Activated CD8-positive, alpha-beta memory T cell treated with anti-CD3 and anti-CD28 coated beads for 1 hour (primary cell): ENCODE data around the gene SLC41A2.

Source experiments
- DNase-seq, 2 donors: peaks; one replicate each; pipeline ENCODE4 v3.0.0-alpha.2; 2020; ENCODE audit warnings: low read depth in 1 of 2; ENCODE audit errors: extremely low read depth in 1 of 2

Gene SLC41A2

DNA sequence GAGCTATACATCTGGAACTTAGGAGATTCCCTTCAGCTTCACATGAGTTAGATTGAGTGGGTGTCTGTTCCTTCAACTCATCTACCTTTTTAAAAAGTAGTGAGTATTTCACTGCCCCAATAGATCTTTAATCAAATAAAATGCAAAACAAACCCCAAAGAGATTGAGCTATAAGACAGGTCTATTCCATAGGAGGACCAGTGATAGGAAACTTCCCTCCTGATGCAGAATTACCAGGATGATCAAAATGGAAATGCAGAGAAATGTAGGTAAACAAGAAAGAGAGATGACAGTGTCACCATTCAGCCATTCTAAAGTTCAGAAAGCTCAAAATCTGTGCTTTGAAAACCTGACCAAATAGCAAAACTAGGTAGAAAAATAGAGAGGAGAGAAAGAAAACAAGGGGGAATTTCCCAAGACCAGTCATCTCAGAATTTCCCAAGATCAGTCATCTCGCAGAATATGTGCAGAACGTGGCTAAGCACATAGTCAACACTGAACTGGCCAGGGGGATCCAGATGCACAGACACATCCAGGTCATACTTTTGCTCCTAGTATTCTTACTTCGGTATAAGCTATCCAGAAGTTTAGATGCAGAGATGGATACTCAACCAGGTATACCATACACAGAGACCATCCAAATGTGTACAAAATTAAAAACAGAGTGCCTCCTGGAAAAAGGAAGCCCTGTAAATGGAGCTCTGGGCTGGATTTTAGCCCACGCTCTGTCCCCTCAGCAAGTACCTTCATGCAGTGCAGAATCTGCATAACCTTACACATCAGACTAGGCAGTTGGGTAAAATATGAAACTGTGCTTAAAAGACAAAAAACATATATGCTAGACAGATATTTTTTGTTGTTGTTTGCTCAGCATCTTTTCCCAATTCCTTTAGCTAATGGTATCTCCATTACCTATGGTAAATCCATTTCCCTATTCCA is 27.4 kb downstream of the SLC41A2 start:
- DNase-seq: no peak

DNA sequence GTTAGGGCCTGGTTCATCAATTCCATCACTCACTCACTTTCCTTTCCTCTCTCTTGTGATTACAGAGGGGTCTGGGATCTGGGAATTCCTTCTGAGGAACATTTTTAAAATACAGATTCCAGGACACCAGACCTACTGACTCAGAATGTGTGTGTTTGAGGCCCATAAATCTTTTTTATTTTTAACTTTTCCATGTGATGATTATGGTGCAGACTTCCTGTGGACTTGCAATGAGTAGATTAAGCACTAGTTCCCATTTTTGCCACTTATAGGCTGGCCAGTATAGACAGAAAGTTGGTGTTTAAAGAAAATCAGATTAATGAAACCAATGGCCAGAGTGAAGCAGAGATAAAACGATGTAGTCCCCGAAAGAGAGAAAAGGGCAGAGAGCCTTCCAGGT is 28.1 kb downstream of the SLC41A2 start:
- DNase-seq: no peak

DNA sequence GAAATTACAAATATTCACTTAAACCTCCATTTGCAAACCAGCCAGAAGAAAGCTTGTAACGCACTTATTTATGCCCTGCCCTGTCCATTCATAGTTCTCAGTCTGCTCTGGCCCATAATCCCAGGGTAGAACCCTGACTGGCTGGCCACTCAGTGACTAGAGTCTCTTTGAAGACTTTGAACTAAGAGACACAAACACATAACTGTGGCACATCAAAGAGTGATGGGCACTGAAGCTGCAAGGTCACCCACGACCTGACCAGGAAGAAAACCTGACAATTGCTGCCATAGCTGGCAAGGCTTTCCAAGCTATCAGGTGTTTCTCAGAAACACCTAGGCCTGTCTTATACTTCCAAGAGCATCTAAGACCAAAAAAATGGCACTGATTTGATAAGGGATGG is 28.7 kb downstream of the SLC41A2 start:
- no peak for DNase-seq

DNA sequence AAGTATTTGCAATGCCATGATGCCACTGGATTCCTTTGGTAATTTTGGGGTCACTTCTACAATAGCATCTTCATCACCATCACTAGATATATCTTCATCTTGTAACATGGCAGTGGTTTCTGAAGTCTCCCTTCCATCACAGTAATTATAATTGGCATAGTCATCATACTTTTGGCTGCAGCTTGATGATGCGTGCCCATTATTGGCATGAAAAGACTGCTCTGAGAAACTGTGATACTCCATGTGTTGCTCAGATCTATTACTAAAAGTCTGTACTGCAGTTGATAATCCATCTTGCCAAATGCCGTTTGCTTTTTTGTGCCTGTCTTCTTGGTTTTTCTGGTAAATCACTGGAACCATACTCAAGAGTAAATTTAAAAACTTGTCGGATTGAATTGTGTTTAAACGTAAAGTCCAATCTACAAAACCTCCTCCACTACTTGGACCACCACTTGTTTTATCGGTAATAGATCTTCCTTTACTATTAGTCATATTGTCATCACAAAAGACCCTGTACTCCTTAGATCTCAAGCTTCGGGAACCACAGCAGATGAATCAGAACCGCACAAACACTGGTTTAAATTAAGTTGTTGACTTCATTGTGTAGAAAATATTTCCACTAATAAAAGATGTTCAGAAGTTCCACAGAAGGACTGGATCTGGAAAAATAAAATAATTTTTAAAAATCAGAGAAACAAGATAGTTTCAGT is 29.9 kb downstream of the SLC41A2 start:
- no peak for DNase-seq

DNA sequence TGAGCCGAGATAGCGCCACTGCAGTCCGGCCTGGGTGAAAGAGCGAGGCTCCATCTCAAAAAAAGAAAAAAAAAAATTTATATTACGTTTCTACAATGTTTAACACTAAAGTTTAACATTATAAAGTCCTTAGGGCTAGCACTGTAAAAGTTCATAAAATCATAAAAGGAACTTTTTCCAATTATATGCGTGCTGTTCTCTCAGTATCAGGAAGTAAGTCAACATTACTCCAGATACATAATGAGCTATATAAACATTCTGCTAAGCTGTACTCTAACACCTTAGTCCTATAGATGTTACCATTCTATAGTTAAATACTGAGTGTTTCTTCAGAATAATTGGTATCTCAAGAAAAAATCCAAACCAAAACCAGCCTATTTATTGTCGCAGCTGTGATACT is 32.6 kb downstream of the SLC41A2 start:
- DNase-seq: no peak

DNA sequence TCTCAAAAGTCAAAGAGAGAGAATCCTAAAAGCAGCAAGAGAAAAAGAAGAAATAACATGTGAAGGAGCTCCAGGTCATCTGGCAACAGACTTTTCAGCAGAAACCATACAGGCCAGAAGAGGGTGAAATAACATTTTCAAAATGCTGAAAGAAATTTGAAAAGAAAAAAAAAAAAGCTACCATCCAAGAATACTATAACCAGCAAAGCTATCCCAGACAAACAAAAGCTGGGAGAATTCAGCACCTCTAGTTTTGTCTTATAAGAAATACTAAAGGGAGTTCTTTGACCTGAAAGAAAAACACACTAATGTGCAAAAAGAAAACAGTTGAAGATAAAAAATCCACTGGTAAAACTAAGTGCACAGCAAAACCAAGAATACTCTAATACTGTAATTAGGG is 36.8 kb downstream of the SLC41A2 start:
- DNase-seq: no peak

DNA sequence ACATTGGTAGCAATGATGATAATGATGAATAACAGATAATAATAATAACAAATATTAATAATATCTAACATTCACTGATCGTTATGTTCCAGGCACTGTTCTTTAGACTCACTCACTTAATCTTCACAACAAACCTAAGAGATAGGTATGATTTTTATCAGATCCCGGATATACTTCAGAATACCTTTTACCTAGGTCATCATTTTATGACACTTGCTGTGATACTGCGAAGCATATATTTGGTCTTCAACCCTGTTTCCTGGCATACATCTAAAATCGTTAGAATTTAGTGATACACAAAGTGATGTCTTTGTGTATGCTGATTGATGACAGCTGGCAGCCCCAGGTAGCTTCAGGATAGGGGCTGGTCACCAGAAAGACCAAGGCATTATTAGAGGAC is 46.1 kb downstream of the SLC41A2 start:
- no peak for DNase-seq

DNA sequence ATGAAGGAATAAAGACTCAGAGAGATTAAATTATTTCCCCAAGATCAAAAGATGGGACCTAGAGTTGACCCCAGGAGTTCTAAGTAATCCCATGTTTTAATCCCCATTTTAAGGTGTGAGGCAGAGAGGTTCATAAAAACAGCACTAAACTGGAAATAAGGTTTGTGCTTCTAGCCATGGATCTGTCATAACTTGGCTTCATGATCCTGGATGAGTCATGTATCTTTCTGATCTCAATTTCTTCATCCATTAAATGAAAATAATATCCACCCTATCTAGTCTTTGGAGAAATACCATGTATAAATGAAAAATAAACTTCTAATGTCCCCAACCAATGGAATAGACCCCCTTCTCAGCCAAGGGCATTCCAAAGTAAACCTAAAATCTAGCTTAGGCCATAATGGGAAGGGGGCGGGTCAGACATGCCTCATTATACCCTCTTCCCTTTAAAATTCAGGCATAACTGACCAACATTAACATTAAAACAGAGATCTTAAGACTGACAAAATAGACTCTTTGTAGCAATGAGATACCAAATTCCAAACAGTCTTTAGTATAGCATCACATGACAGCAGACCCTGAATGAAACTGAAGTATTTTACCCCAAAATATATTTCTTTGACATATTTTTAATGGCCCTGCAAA is 47.8 kb downstream of the SLC41A2 start:
- DNase-seq: no peak

DNA sequence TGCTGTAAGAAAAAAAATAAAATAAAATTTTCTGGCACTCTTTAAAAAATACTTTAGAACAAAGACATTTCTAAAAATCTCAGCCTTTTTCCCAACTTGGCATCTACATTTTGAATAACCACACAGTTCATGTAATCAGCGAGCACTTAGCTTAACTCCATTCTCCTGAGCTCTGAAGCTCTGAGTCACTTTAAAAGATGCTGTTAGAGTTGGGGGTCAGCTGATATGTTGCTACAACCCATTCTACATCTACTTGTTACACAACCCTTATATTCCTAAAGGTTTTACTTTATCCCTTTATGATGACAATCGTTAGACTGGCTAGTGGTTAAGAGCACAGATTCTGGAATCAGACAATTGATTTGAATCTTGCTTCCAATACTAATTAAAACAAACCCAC is 48.3 kb downstream of the SLC41A2 start:
- DNase-seq: no peak
